Hepatic stellate cell (primary cell): ENCODE measurements around the gene SERPINE2.
A peak's percentile ranks its signal among the peaks of the same experiment; 100 is the strongest.

Experiments used
- DNase-seq: peaks from one replicate; pipeline ENCODE4 v3.0.0; 2011; ENCODE audit warnings: low spot score

SERPINE2 gene

DNA sequence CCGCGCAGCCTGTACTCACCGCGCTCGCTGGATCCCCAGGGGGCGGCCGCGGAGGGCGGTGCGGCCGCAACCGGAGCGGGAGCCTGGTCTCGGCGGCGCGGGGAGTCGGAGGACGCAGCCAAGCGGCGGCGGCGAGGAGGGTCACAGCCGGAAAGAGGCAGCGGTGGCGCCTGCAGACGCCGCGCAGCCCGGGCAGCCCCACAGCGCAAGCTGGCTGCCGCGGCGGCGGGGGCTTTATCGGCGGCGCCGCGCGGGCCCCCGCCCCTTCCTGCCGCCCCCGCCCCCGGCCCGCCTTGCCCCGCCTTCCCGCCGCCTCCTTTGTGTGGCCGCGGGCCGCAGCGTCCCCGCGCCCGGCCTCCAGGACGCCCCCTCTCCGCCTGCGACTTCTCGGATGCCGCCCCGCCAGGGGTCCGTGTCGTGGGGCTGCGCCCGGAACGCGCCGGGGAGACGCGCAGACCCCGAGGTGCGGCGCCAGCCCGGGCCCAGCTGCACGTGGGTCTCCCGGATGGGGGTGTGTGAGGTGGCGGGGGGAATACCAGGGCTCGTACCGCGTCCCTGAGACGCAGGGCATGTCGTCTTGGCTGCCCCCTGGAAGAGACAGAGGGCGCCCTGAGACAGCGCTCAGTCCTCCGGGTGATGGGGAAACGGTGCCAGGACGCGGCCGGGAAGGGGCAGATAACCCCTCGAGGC is at the start of gene SERPINE2:
Gene SERPINE2 (minus strand): TSS at position 207 of the 690 bp plus-strand sequence. CDS start 37,386 bp downstream, outside the sequence.
- peak; percentile 74 for DNase-seq

DNA sequence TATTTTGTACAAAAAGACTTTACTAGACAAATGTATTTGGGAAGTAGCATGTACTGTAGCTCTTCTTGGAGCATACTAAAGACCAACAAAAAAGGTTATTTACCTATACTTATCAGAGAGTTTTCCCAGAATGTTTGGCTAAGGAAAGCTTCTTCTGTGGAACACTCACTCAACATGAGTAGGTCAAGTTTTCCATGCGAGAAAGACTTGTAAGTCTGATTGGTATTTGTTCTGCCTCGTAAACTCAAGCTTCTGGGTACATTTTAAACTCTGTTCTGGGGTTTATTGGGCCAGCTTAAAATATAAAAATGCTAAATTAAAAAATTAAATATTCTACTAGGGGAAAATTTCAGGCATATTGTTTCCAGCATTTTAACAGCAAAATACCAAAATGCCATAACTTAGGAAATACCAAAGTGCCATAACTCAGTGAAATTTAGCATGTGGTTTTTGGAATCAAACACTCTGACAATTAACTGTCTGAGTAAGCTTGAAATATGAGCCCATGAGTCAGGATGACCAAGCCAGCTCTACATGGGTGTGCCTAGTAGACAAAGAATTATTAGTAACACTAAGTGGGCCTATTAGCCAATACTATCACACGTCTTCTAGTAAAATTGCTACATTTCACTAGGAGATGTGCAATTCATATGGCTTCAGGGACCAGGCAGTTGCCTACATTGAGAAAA is 47.3 kb upstream of the SERPINE2 start:
- DNase-seq: peak; percentile 42

- DNase-seq: no peak
Measured at GRCh38 chr2:224085811-224086210, 46.7 kb upstream of the SERPINE2 start.

- peak; percentile 40 for DNase-seq
Measured at GRCh38 chr2:224085246-224085645, 46.2 kb upstream of the SERPINE2 start.

GRCh38 chr2:224084266-224084892 is 45.3 kb upstream of the SERPINE2 start:
- no peak for DNase-seq

- no peak for DNase-seq
Measured at GRCh38 chr2:224083638-224084037, 44.6 kb upstream of the SERPINE2 start.

GRCh38 chr2:224078656-224079055 is 39.6 kb upstream of the SERPINE2 start:
- no peak for DNase-seq

DNA sequence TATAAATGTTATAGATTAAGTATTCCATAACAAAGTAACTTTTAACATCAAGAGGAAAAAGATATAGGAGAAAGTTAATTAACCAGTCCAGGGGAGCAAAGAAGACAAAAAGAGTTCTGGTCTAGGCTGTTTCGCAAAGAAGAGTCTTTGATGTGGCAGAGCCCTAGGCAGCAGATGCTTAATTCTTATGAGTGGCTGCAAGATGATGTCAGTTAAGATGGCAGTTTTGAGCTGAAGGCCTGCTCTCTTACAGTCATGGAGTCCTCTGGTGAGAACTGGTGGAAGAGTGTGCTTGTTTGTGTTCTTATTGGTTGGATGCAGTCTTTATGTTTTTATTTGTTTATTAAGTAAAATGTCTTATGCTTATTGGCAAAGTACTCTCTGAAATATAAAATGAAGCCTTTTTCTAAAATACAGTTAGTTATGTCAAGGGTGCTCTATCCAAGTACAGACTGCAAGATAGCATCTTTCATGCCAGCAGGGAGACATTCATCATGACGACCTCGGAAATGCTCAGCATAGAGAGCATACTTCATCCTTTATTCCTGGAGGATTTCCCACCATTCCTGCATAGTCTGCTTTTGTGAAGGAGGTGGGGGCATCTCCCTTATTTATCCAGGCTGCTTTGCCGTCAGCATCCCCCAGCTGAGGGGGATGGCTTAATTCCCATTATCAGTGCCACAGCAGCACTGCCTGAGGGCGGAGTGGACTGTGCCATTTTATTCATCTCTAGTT is 38.9 kb upstream of the SERPINE2 start:
- DNase-seq: no peak

- DNase-seq: no peak
Measured at GRCh38 chr2:224075588-224075987, 36.5 kb upstream of the SERPINE2 start.

- no peak for DNase-seq
Measured at GRCh38 chr2:224073676-224074075, 34.6 kb upstream of the SERPINE2 start.

DNA sequence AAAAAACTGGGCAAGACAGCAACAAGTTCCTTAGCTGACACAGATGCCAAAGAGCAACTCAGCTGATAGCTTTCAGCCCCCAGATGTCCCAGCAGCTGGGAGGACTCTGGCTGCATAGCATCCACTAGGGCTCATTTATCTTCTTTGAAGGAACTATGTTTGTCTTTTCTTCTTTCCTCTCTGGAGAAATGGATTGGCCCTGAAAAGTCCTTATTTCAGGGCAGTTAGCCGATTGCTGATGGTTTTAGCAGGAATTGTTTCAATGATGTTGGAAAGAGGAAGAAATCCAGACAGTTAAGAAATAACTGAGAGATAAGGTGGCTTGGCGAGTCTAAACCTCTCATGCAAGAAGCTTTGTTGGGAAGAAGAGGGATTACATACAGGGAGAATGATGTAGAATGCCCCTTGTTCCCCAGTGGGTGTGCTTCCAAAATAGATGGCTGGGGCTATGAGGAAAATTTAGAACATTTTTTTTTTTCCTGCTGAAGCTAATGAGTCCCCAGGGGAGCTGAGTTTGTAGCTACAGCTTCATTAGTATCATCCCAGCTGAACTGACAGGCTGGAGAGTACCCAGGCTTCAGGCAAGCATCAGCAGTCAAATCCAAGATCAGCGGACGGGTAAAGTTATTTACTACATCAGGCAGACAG is 33.6 kb upstream of the SERPINE2 start:
- peak; percentile 18 for DNase-seq

DNA sequence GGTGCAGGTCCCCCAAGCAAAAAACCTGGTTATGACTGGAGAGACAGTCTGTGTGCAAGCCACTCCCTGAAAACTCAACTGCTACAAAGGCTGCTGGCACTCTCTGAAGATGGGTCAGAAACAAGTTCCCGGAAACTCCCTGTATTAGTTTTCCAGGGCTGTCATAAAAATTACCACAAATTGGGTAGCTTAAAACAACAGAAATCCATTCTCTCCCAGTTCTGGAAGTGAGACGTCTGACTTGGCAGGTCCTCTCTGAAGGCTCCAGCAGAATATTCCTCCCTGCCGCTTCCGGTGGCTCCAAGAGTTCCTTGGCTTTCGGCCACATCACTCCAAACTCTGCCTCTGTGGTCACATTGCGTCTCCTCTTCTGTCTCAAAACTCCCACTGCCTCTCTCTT is 30.1 kb upstream of the SERPINE2 start:
- no peak for DNase-seq

DNA sequence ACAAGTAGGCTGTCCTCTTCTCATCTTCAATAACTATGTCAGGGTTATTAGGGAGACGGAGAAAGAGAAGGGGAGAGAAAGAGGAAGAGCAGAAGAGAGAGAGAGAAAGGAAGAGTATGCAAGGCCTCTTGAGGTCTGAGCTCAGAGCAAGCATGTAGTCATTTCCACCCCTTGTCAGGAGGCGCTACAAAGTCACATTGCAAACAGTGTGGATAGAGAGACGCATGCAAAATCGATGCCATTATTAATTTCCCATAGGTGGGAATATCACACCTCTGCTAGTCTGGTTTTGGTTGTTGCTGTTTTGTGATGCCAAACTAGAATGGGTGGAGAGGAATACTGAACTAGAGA is 24.2 kb upstream of the SERPINE2 start:
- no peak for DNase-seq

DNA sequence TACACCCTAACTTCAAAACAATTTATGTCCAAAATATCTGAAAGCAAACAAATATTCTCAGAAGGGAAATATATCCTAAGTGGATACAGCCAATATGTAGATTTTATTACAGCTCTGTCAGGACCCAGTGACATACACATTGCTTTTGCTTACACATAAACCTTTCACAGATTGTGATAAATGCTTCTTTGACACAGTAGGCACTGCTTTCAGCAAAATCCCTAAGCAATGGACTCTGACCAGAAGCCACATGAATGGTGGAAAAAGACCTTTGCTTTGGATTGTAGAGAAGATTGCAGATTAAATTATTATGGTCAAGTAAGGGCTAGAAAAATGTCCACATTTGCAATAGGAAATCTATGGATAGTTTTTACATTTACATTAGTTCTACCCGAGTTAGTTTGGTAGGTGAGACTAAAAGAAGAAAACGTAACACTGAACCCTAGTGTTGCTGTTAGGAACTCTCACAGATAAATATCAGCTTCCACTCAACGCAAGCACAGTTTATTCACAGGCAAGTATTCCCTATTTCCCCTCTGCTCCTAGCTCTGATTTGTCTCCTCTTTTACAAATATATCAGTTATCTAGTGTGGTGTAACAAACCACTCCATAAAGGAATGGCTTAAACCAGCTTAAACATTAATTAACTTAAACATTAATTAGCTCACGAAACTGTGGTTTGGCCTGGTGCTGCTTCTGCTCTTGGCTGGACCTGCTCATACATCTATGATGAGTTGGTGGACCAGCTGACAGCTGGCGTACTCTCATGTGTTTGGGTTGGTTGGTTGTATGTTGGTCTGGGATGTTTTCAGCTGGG is 23.6 kb upstream of the SERPINE2 start:
- DNase-seq: no peak

DNA sequence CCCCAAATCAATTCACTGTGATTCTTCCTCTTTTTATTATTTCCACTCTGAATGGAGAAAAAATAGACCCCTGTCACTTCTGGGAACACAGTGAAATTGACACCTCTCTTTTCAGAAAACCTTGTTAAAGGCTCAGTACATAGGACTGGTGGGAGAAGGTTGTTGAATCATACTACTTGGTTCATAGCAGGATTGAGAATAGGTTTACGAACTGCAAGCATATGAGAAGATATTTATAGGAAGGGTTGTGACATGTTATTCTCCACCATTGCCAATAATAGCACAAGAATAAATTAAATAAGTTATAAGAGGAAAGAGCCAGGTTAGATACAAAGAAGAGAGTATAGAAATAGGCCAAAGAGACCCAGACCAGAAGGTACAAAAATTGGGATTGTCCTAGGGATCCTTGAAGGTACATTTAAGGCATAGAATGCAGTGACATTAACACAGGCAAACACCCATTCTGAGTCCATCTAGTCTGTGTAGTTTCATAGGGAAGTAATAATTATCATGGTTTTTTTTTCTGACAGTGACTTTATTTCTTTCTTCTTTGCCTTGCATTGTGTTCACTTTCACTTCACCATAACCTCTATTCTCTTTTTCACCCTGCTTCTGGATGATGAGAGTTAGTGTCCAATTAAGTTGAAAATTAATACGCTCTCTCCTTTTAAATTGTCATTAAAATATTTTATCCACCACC is 21.8 kb upstream of the SERPINE2 start:
- DNase-seq: no peak

- DNase-seq: no peak
Measured at GRCh38 chr2:224059178-224059577, 20.1 kb upstream of the SERPINE2 start.

GRCh38 chr2:224058048-224058775 is 19.1 kb upstream of the SERPINE2 start:
- no peak for DNase-seq

- no peak for DNase-seq
Measured at GRCh38 chr2:224056889-224057288, 17.8 kb upstream of the SERPINE2 start.

DNA sequence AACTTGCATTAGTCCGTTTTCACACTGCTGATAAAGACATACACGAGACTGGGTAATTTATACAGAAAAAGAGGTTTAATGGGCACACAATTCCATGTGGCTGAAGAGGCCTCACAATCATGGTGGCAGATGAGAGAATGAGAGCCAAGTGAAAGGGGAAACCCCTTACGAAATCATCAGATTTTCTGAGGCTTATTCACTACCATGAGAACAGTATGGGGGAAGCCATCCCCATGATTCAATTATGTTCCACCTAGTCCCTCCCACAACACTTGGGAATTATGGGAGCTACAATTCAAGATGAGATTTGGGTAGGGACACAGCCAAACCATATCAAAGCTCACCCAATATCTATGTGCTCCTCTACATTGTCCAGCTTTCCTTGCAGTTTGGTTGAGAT is 16.0 kb upstream of the SERPINE2 start:
- no peak for DNase-seq

- DNase-seq: no peak
Measured at GRCh38 chr2:224046752-224047151, 7.7 kb upstream of the SERPINE2 start.
